Panc1 (cell line): ENCODE data around the gene AMMECR1L.
"Not testable (repeated sequence)": the region's sequence is repeated elsewhere in the genome, so short reads cannot be mapped to it uniquely, and the experiment has no call there.

Experiments
- CTCF ChIP-seq: fragments of 450-650 bp; IDR thresholded peaks from 2 replicates; pipeline ENCODE4 v1.5.1; 2017; ENCODE audit warnings: mild to moderate bottlenecking
- POLR2AphosphoS5 ChIP-seq: IDR thresholded peaks from 2 replicates; pipeline ENCODE4 v1.6.1; 2012; ENCODE audit warnings: mild to moderate bottlenecking, low read depth, low read length, moderate library complexity
- REST ChIP-seq, 2 experiments: IDR thresholded peaks; 2 replicates each; pipeline ENCODE4 v1.6.1; 2011 to 2012; ENCODE audit warnings: low read depth in 2 of 2, control low read depth in 1 of 2, low read length in 1 of 2, mild to moderate bottlenecking in 1 of 2, moderate library complexity in 1 of 2; ENCODE audit not compliant: insufficient read depth in 1 of 2
- SIN3A ChIP-seq: IDR thresholded peaks from 2 replicates; pipeline ENCODE4 v1.6.1; 2012; ENCODE audit warnings: low read depth, mild to moderate bottlenecking, low read length, moderate library complexity, borderline replicate concordance; ENCODE audit not compliant: insufficient read depth

DNA sequence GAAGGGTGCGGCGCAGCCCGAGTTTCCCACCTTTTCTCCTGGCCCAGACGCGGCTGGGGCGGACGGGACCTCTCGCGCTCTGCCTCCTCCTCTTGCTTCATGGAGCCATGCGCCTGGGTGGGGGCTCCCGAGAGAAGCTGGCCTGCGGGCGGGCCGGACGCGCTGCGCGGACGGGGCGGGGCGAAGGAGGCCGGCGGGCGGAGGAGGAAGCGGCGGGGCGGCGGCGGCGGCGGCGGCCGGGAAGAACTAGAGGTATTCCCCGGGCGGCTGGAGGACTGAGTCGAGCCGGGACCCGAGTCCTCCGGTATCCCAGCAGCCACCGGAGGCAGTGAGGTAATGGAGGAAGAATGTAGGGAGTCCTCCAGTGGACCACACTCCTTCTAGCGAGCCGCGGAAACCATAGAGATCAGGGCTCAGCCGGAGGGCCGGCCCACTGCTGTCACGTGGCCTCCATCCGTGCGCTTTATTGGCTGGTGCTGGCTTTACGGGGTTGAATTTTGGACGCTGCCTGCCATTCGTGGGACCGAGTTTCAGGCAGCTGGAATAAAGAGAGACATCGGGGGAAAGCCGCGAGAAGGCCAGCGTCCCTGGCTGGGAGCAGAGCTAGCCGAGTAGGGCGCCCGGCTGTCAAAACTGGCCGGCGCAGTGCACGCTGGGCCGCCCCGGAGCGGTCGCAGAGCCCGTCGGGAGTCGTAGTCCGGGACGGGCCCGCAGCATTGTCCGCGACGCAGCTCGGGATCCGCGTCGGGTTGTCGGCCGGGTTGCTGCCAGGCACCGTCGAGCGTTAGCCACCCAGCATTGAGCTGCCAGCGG is at the start of gene AMMECR1L:
- TF ChIP-seq CTCF; POLR2AphosphoS5; REST (IDR thresholded peaks at IDR 0.05; ENCODE audit: insufficient read depth in 1 of 2, low read depth in 2 of 2, low read length in 1 of 2); SIN3A: not testable (repeated sequence)
